HG03175 (cell line): ENCODE measurements around the gene TBL1X.

Experiments used
- ATAC-seq: cut with Tn5 transposase; IDR thresholded peaks from one replicate; pipeline ENCODE4 v1.9.1; 2021; ENCODE audit warnings: mild to moderate bottlenecking, moderate library complexity; ENCODE audit not compliant: unreplicated experiment

The TBL1X gene

DNA sequence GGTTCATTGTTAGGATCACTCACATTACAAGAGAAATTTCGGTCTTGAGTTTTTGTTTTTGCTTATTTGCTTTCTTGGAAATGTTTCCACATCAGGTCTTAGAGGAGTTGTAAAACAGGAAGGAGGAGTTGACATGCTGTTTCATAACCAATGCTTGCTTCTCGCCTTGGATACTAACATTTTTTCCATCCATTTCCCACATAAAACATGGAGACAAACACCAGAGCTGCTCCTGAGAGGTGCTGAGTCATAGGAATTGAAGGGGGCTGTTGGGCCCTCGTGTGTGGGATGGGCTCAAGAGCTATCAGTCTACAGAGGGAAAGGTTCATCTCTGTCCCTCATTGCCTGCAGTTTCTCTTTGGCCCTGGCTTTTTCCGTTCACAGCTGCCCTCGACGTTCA is 29.9 kb downstream of the TBL1X start:
- ATAC-seq: no peak

DNA sequence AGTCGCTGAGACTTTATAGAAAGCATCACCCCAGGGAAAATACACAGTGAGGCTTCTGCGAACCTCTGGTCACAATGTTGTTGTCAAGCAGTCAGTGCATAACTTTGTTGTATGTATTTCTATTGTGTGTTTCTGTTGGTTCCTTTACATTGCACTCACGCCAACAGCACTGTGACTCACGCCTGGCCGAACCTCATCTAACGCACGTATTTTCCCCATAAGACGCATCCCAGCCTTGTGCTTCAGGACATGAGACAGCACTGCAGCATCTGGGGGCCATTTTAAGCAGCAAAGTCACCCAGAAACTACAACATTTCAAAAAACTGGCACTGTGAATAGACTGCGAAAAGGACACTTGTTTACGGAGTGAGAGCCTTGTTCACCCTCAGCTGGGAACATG is 30.6 kb downstream of the TBL1X start:
- no peak for ATAC-seq

DNA sequence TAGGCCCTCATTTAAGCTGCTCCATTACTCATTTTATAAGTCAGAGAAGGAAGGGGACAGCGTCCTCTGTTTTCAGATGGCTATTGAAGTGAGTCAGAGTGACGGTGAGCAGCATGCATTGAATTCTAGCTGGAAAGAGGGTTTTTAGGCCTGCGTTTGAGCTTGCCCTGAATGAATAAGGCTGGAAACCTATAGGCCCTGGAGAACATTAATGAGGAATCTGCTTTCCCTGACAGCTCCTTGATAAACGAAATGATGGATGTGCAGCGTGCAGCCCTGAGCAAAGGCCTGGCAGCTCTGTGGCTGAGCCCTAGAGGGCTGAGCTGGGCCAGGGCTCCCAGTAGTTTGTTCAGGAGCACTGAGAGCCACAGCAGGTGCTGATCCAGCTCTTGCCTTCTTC is 33.4 kb downstream of the TBL1X start:
- ATAC-seq: no peak

DNA sequence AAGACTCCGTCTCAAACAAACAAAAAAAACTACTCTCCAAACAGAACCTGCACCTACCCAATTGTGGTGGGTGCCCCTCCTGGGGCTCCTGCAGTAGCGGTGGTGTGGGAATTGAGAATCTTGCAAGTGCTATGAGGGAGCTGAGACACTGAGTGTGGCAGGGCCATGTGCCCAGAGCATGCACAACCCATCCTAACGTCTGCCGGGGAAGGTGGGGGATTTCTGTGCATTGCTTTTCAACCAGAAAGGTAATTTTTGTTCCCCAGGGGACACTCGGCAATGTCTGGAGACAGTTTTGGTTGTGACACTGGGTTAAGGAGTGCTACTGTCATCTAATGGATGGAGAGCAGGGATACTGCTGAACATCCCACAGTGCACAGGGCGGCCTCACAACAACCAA is 35.7 kb downstream of the TBL1X start:
- ATAC-seq: no peak

DNA sequence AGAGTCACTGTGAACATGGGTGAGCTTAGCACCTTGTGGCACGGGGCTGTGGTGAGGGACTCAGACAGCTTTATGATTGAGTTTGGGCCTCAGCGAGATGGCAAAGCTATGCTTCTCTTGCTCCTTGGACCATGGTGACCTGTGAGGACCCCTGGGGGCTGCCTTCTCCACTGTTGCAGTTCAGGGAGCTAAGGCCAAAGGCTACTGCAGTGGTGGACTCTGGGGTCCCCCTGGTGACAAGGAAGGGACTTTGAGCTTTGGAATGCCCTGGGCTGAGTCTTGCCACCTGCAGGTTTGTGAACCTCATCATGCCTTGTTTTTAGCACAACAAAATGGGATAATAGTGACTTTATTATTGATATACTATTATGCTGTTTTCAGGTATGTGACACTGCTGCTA is 36.5 kb downstream of the TBL1X start:
- no peak for ATAC-seq

DNA sequence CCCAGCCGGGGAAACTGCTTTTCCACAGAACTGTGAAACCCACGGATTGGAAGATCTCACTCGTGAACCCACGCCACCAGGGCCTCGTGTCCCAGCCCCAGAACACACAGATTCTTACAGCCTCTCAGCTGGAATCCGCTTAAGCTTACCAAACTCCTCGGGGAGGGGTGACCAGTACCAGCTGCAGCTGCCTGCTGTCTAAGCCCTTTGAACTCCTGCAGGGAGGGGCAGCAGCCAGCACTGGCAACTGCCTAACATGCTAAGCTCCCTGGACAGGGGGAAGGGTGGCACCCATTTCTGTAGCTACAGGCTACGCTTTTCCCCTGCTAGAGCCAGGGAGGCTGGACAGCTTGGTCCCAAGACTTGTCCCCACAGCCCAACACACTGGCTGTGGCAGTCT is 38.4 kb downstream of the TBL1X start:
- no peak for ATAC-seq

DNA sequence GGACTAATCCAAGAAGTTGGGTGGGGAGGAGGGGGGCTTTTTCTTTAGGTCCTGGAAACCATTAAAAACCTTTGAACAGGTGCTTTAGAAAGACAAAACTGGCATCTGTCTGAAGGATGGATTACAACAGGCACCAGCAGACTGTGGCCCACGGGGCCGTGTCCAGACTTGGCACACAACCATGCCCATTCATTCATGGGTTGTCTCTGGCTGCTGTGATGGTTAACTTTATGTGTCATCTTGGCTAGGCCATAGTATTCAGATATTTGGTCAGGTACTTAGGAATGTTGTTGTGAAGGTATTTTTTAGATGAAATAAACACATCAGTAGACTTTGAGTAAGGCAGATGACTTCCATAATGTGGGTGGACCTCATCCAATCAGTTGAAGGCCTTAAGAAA is 45.5 kb downstream of the TBL1X start:
- ATAC-seq: no peak

DNA sequence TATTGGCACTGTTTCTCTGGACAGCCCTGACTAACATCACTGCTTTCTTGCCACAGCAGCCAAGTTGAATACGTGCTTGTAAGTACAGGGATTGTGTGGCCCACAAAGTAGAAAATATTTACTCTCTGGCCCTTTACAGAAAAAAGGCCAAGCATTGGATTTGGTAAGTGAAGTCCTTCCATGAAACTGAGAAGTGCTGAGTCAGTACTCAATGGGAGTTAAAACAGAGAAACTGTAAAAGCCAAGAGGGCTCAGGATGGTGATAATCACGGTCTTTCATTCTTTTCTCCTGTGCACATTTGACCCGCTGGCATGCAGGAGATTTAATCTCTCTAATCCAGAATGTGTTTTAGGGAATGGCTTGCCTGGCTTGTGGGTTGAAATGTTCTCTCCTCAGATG is 46.1 kb downstream of the TBL1X start:
- no peak for ATAC-seq

DNA sequence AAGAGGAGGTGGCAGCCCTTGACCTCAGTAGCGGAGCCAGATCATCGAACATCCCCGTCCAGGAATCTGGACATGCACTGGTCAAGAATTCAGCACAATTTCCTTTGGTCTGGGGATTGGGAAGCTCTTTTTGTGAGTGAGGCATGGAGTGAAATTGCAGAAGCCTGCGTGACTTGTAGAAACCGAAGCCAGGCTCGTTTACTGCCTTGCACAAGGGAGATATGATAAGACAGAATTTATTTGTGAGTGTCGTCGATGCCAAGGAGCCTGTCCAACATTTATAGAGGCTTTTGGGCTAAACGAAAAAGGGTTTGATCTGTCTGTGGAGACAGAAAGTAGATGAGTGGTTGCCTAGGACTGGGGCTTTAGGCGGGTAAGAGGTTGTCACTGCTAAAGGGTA is 50.6 kb downstream of the TBL1X start:
- no peak for ATAC-seq

DNA sequence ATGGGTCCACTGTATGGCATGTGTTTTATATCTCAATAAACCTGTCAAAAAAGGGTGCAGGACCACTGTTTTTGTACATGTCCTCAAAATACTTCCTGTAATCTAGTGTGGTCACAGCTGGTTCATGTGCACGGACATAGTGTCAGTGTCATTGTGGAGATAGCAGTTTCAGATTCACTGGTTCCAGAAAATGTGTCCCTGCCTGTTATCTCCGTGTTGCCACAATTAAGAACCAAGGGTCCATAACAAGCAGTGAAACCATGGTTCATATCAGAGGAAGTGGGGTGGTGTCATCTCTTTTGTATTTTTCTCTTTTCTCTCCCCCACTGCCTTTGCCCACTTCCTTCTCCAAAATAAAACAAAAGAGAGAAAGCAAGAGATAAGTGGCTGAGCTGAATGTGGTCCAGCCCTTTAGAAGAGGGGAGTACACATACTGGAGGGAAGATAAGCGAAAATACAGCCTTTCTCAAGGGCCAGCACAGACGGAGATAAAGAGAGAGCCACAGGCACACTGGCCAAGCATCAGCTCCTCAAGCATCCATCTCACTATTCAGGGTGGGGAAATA is 51.2 kb downstream of the TBL1X start:
- peak; percentile 70 for ATAC-seq

DNA sequence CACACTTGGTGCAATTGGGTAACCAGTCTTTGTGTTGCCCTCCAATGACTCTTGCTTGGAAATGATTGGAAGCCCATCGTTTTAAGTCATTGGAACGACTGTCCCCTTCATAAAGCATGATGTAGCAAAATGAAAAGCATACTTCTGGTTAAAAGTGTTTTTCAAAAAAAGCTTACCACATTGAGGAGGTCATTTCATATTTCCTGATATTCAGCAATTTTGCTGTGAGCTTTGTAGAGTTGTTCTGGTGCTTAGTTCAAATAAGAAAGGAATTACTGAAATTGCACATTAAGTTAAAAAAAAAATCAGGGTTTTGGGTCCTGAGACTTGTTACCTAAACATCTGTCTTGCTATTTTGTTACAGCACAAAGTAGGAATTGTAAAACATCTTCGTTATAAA is 51.8 kb downstream of the TBL1X start:
- ATAC-seq: no peak

DNA sequence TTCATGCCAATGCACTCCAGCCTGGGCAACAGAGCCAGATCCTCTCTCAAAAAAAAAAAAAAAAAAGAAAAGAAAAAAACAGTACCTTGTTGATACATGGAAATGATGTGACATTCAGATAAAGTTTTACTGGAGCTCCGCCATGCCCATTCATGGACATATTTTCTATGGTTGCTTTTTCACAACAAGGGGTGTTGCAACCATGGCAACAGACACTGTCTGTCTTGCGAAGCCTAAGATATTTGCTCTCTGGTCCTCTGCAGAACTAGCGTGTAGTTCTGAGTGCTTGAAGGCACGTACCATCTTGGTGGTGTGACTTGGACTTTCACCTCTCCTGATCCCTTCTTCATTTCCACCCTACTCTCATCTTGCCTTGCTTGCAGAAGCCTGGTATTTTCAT is 53.2 kb downstream of the TBL1X start:
- no peak for ATAC-seq

DNA sequence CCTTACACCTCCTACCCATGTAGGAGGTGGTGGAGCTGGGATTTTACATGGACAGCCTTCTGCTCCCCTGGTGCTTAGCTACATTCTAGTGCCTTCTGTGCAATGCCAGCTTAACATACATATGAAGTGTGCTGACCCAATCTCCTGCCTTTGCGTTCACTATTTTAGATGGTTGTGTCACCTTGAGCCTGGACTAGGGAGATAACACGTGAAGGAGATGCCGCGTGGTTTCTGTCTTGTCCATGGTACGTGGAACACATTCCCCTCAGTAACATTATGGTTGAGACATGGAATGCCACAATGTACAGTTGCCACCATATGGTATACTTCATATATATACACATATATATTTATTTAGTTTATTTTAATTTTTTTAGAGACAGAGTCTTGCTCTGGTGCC is 54.0 kb downstream of the TBL1X start:
- ATAC-seq: no peak

DNA sequence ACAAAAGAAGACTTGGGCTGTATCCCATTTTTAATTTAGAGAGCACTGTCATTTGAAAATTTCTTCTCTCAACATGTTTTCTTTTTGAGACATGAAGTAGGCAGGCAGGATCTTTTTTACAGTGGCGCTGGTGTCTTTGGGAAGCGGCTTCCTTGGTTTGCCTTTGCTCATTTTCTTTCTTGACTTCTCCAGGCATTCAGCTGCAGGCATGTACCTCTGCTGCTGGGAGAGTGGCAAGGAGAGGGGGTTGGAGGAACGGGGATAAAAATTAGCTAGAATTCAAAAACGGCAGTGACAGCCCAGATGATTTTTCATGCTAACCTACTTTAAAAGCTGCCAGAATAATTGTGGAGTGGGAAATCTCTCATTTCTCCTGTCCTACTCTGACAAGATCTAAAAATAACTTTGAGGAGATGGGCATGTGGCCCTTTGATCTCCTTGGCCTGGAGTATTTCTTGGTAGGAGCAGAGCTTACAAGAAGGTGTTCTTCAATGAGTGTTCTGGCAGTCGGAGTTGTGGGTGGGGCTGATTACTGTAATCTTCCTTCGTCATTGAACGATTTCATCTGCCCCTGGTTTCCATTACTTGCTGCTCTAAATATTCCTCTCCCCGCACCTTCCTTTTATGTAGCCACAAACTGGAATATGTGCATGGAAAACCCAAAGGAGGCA is 54.8 kb downstream of the TBL1X start:
- no peak for ATAC-seq

DNA sequence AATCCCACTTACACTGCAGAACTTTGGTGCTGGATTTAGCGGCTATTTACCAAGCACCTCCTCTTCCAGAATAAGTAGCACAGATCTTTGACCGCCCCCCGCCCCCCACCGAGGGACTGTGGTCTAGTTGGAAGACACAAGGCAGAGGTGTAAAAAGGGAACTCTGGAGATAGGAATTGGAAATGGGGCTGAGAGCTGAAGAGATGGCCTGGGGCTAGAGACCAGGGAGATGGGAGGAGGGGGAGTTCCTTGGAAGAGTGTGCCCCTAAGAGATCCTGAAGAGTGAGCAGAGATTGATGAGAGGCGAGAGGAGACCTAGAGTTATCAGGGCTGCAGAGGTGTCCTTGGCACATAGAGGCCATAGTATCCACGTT is 55.3 kb downstream of the TBL1X start:
- ATAC-seq: no peak

DNA sequence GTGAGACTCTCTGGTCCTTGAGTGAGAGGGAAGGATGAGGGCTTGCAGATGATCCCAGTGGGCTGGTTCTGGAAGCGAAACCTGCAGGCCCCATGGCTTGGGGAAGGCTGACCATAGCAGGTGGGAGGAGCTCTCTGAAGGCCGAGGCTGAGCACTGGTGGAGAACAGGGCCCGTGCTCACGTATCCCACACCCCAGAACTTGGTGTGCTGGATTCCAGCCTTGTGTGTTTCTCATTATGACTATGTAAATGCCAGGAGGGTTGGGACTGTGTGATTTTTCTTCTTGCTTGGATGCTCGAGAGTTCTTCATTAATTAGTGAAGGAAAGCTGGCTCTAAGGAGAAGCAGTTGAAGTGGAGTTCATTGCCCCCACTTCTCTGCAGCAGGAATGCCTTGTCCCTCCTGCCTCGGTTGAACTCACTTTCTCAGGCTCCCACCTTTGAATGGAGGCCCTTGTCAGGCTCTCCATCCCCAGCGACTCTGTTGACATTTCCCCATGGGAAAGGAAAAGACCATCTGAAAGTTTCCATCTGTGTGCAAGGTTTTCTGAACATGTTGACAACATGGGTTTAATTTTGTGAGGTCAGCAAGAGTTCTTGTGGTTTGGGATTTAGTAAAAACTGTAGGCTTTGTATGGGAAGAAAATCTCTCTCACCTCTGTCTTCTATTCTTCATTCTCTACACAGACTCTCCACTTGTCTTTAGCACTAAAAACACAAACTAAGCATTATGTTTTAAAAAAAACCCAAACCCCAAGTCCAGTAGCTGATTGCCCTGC is 57.7 kb downstream of the TBL1X start:
- no peak for ATAC-seq

DNA sequence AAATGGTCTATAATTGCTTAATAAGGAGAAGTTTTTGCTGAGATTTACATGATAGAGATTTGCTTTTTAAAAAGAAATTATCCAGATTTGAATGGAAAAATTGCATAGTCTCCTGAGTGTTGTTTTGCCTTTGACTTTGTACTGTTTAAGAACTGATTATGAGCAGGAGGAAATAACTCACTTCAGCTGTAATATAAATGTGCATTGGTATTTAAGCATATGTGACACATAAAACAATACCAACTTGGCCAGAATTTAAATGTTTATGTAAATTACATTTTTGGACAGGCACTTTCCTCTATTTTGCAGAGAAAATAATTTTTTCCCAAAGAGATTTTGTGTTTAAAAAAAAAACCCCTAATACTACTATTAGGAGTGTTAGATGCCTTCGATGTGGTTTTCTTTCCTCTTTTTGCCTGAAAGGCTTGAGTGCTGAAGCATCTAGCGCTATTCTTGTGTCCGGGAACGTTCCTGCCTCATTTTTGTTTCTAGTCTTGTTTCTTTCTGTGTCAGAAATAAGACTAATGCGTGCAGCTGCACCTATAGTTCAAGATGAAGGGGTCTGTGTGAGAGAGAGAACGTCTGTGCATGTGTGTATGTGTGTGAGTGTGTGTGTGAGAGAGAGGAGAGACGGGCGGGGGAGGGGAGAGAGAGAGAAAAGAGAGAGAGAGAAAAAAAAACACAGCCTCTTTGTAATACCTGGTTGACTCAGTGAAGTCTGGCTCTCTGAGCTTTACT is 60.8 kb downstream of the TBL1X start:
- ATAC-seq: no peak

DNA sequence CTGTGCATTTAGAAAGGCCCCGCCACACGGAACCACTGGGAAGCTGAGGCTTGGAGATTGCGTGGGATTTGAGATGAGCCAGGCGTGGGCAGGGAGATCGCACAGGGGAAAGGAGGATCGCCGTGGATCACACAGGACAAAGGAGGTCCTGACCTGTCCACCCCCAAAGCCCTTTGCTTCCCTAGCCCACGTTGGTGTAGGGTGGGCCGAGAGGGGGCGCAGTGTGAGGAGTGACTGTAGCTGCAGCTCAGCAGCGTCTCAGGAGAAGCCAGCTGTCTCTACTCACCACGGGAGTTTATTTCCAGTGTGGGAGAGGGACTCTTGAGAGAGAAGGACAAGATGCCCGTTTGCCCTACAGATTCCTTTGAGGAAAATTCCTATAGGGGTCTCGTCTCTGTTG is 62.1 kb downstream of the TBL1X start:
- no peak for ATAC-seq

DNA sequence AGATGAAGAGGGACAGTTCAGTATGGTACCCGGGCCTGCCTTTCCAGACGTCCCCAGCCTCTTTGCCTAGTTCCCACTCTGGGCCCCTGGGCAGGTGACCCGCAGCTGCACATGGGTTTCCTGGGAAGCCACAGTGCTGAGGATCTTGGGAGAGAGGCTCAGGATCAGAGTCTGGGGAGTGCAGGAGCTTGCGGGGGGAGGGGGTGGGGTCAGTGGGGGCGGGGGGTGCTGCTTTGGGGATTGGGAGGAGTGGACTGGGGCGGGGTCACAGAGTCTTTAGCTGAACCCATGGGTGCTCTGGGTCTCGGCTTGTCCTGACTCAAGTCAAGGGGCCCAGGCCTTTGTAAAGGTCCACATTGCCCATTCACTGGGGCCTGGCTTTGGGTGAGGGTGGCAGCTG is 63.6 kb downstream of the TBL1X start:
- no peak for ATAC-seq

DNA sequence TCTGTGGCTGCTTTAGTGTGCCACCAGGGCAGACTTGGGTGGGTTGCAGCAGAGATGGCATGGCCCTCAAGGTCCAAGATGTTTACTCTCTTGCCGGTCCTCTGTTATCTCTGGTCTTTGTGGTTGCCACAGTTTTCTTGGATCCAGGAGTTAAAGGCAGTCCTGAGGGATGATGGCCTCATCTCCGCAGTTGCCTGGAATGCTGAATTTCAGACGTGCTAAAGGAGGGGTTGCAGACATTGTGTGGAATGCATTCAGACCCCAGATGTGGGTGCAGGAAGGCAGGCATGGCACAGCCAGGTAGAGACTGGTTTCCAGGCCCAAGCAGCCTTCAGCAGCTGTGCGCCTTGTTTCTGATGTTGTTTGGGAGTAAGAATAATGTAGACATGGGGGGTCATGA is 64.4 kb downstream of the TBL1X start:
- ATAC-seq: no peak

DNA sequence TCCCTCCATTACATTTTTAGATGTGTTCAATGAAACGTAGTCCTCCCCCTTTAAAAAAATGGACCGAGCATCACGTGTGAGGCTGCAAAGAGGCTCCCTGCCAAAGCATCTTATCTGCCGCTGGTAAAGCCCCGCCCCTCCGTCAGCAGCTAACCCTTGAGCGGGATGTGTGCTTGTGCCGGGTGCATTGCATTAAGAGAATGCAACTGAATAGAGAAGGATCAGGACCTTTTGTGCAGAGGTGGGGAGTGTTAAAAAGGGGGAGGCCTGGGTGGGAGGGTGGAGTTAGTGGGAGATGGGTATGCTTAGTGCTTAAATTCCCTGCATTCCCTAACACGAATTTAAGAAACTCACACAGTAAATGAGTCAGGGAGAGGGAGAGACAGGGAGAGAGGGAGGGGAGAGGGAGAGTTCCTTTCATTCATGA is 66.0 kb downstream of the TBL1X start:
- peak; percentile 96 for ATAC-seq

DNA sequence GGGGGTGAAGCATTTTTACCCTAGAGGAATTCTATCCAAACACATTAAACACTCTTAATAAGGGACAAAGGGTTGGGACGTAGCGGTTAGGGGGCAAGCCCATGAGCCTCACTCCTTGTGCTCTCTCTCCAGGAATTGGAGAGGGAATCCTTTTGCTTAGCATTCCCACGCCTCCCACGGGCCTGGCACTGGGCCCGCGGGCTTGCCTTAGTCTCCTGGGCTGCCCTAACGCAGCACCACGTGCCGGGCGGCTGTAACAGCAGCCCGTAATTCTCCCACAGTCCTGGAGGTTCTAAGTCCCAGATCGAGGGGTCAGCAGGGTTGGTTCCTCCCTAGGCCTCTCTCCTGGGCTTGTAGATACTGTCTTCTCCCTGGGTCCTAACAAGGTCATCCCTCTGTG is 67.5 kb downstream of the TBL1X start:
- ATAC-seq: no peak
